Panc1 (cell line): ENCODE measurements around the gene APOC3.

Experiments
- SIN3A ChIP-seq: IDR thresholded peaks from 2 replicates; pipeline ENCODE4 v1.6.1; 2012; ENCODE audit warnings: low read depth, mild to moderate bottlenecking, low read length, moderate library complexity, borderline replicate concordance; ENCODE audit not compliant: insufficient read depth
- TF ChIP-seq, protein P1 (sequence below), 2 experiments: IDR thresholded peaks; 2 replicates each; pipeline ENCODE4 v1.6.1; 2011 to 2012; ENCODE audit warnings: low read depth in 2 of 2, control low read depth in 1 of 2, low read length in 1 of 2, mild to moderate bottlenecking in 1 of 2, moderate library complexity in 1 of 2; ENCODE audit not compliant: insufficient read depth in 1 of 2
- TF ChIP-seq, protein P2 (sequence below): fragments of 450-650 bp; IDR thresholded peaks from 2 replicates; pipeline ENCODE4 v1.5.1; 2017; ENCODE audit warnings: mild to moderate bottlenecking

- TF ChIP-seq, protein P1, sequence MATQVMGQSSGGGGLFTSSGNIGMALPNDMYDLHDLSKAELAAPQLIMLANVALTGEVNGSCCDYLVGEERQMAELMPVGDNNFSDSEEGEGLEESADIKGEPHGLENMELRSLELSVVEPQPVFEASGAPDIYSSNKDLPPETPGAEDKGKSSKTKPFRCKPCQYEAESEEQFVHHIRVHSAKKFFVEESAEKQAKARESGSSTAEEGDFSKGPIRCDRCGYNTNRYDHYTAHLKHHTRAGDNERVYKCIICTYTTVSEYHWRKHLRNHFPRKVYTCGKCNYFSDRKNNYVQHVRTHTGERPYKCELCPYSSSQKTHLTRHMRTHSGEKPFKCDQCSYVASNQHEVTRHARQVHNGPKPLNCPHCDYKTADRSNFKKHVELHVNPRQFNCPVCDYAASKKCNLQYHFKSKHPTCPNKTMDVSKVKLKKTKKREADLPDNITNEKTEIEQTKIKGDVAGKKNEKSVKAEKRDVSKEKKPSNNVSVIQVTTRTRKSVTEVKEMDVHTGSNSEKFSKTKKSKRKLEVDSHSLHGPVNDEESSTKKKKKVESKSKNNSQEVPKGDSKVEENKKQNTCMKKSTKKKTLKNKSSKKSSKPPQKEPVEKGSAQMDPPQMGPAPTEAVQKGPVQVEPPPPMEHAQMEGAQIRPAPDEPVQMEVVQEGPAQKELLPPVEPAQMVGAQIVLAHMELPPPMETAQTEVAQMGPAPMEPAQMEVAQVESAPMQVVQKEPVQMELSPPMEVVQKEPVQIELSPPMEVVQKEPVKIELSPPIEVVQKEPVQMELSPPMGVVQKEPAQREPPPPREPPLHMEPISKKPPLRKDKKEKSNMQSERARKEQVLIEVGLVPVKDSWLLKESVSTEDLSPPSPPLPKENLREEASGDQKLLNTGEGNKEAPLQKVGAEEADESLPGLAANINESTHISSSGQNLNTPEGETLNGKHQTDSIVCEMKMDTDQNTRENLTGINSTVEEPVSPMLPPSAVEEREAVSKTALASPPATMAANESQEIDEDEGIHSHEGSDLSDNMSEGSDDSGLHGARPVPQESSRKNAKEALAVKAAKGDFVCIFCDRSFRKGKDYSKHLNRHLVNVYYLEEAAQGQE (IDR thresholded peaks at IDR 0.05; ENCODE audit: insufficient read depth in 1 of 2, low read depth in 2 of 2, low read length in 1 of 2), result no peak
- TF ChIP-seq, protein P2, sequence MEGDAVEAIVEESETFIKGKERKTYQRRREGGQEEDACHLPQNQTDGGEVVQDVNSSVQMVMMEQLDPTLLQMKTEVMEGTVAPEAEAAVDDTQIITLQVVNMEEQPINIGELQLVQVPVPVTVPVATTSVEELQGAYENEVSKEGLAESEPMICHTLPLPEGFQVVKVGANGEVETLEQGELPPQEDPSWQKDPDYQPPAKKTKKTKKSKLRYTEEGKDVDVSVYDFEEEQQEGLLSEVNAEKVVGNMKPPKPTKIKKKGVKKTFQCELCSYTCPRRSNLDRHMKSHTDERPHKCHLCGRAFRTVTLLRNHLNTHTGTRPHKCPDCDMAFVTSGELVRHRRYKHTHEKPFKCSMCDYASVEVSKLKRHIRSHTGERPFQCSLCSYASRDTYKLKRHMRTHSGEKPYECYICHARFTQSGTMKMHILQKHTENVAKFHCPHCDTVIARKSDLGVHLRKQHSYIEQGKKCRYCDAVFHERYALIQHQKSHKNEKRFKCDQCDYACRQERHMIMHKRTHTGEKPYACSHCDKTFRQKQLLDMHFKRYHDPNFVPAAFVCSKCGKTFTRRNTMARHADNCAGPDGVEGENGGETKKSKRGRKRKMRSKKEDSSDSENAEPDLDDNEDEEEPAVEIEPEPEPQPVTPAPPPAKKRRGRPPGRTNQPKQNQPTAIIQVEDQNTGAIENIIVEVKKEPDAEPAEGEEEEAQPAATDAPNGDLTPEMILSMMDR, result no peak
- no peak for TF ChIP-seq SIN3A
These were observed 45.5 kb downstream of the APOC3 start for GRCh38 chr11:116875194-116875593.
